Activated CD8-positive, alpha-beta T cell treated with anti-CD3 and anti-CD28 coated beads for 36 hours (primary cell): Measurements from ENCODE around the gene KCNK10. TPM values are rescaled to one million over a fixed set of nuclear protein-coding genes. Genes with fewer than 3 reads are reported as not detected.
A peak's percentile ranks its signal among the peaks of the same experiment; 100 is the strongest.

Experiments
- ATAC-seq: fragments of 200-7000 bp; cut with Tn5 transposase; one replicate; pipeline ENCODE4 v1.10.0; 2021; ENCODE audit warnings: mild to moderate bottlenecking, moderate library complexity
- CTCF ChIA-PET: fragments of 350-600 bp; sonication (Branson Sonifier 250); formaldehyde crosslinking; loops from one replicate; lab custom pipeline; 2021; ENCODE audit warnings: antibody characterized with exemption; lab: Charles Lee
- POLR2A ChIA-PET: fragments of 350-600 bp; sonication (Branson Sonifier 250); formaldehyde crosslinking; loops from one replicate; lab custom pipeline; 2021; ENCODE audit warnings: antibody characterized with exemption; lab: Charles Lee
- DNase-seq: peaks from one replicate; pipeline ENCODE4 v3.0.0-alpha.2; 2020
- H3K27ac Mint-ChIP-seq: one replicate; pipeline ENCODE4 v1.8.0; 2021; ENCODE audit warnings: mild to moderate bottlenecking, mixed read lengths
- H3K27me3 Mint-ChIP-seq: one replicate; pipeline ENCODE4 v1.8.0; 2021; ENCODE audit warnings: mixed read lengths
- H3K36me3 Mint-ChIP-seq: one replicate; pipeline ENCODE4 v1.8.0; 2021; ENCODE audit warnings: low read depth, mixed read lengths
- H3K4me1 Mint-ChIP-seq: one replicate; pipeline ENCODE4 v1.8.0; 2021; ENCODE audit warnings: low read depth, mixed read lengths
- H3K4me3 Mint-ChIP-seq: one replicate; pipeline ENCODE4 v1.8.0; 2021; ENCODE audit warnings: mild to moderate bottlenecking, moderate library complexity, mixed read lengths
- H3K9me3 Mint-ChIP-seq: one replicate; pipeline ENCODE4 v1.8.0; 2021; ENCODE audit warnings: mixed read lengths
- CTCF ChIP-seq: fragments of 200-600 bp; IDR thresholded peaks from one replicate; pipeline ENCODE4 v1.8.0; 2022; ENCODE audit warnings: antibody characterized with exemption, mild to moderate bottlenecking
- intact Hi-C: fragments of 100-400 bp; cut with micrococcal nuclease; formaldehyde crosslinking; loops from one replicate; pipeline ENCODE4 v1.10.0; 2022
- total RNA-seq, 2 experiments: library from RNA; stranded (reverse); gene quantifications; one replicate each; pipeline ENCODE4 v1.2.3, GENCODE V29; 2021

Gene KCNK10
- not detected for total RNA-seq

GRCh38 chr14:88323086-88323522, at the start of gene KCNK10:
KCNK10 (minus strand) TSS chr14:88323269; CDS start chr14:88322798, 471 bp downstream.
- H3K27me3 Mint-ChIP-seq, result peaks cover 43% of the 10 kb centered on the region
- no peak for TF ChIP-seq CTCF
- H3K4me1 Mint-ChIP-seq, result peaks cover 3% of the 10 kb centered on the region
- peak within 1 kb of the TSS; percentile 51 for H3K4me3 Mint-ChIP-seq
- H3K36me3 Mint-ChIP-seq, result no peaks in the 10 kb centered on the region
- DNase-seq (no peak), ATAC-seq (no peak)
- POLR2A ChIA-PET, result no interaction called here
- CTCF ChIA-PET, result no interaction called here
- no peak within 1 kb of the TSS for H3K27ac Mint-ChIP-seq
- H3K9me3 Mint-ChIP-seq, result no peaks in the 10 kb centered on the region
- intact Hi-C loops, result no loop called here

GRCh38 chr14:88369496-88369895, 46.4 kb upstream of the KCNK10 start:
- peaks cover 37% of the 10 kb centered on the region for H3K27me3 Mint-ChIP-seq
- H3K36me3 Mint-ChIP-seq, result no peaks in the 10 kb centered on the region
- H3K27ac Mint-ChIP-seq, result no peak overlapping the region
- H3K9me3 Mint-ChIP-seq, result peaks cover 2% of the 10 kb centered on the region
- intact Hi-C loops, result no loop called here
- DNase-seq (no peak), ATAC-seq (no peak)
- H3K4me1 Mint-ChIP-seq, result no peaks in the 10 kb centered on the region
- no peak for TF ChIP-seq CTCF
- H3K4me3 Mint-ChIP-seq, result no peak overlapping the region
- CTCF ChIA-PET, result no interaction called here
- POLR2A ChIA-PET, result no interaction called here

- intact Hi-C loops, result no loop called here
- POLR2A ChIA-PET, result no interaction called here
- no peaks in the 10 kb centered on the region for H3K36me3 Mint-ChIP-seq
- ATAC-seq (no peak), DNase-seq (no peak)
- TF ChIP-seq CTCF, result no peak
- peaks cover 17% of the 10 kb centered on the region for H3K27me3 Mint-ChIP-seq
- H3K4me1 Mint-ChIP-seq, result no peaks in the 10 kb centered on the region
- CTCF ChIA-PET, result interaction anchor here (1.3 kb wide), 1 partner anchor 18 kb away, joined by 3 read pairs; no protein-coding TSS in a partner anchor
- no peak overlapping the region for H3K4me3 Mint-ChIP-seq
- H3K27ac Mint-ChIP-seq, result no peak overlapping the region
- H3K9me3 Mint-ChIP-seq, result peaks cover 4% of the 10 kb centered on the region
Measured at GRCh38 chr14:88364710-88365413, 41.8 kb upstream of the KCNK10 start.

- DNase-seq (no peak), ATAC-seq (no peak)
- Mint-ChIP-seq H3K9me3 (peaks cover 4% of the 10 kb centered on the region), H3K4me1 (no peaks in the 10 kb centered on the region), H3K36me3 (no peaks in the 10 kb centered on the region), H3K27me3 (peaks cover 9% of the 10 kb centered on the region), H3K4me3 (no peak overlapping the region), H3K27ac (no peak overlapping the region)
- POLR2A ChIA-PET, result no interaction called here
- intact Hi-C loops, result no loop called here
- CTCF ChIA-PET, result no interaction called here
- no peak for TF ChIP-seq CTCF
Measured at GRCh38 chr14:88363644-88364043, 40.6 kb upstream of the KCNK10 start.

GRCh38 chr14:88359500-88359899, 36.4 kb upstream of the KCNK10 start:
- ATAC-seq, result no peak
- H3K27ac Mint-ChIP-seq, result no peak overlapping the region
- no peak for TF ChIP-seq CTCF
- DNase-seq, result no peak
- peaks cover 11% of the 10 kb centered on the region for H3K27me3 Mint-ChIP-seq
- ChIA-PET POLR2A (no interaction called here), CTCF (interaction anchor here (1.4 kb wide), 1 partner anchor 308 kb away, joined by 3 read pairs; no protein-coding TSS in a partner anchor)
- intact Hi-C loops, result no loop called here
- H3K9me3 Mint-ChIP-seq, result peaks cover 4% of the 10 kb centered on the region
- no peak overlapping the region for H3K4me3 Mint-ChIP-seq
- H3K36me3 Mint-ChIP-seq, result no peaks in the 10 kb centered on the region
- no peaks in the 10 kb centered on the region for H3K4me1 Mint-ChIP-seq
